SJSA1 (cell line): ENCODE data around the gene AQP1. TPM values are rescaled to one million over a fixed set of nuclear protein-coding genes. Genes with fewer than 3 reads are reported as not detected.
A peak's percentile ranks its signal among the peaks of the same experiment; 100 is the strongest.

Experiments
- DNase-seq, 2 experiments: peaks; one replicate each; pipeline ENCODE4 v3.0.0-alpha.2; 2015 to 2020; ENCODE audit warnings: low spot score in 2 of 2, low read depth in 1 of 2
- H3K27ac ChIP-seq: fragments of 250-450 bp; sonication (Bioruptor Pico); 2 replicates; pipeline ENCODE4 v1.5.1; 2020; ENCODE audit warnings: mild to moderate bottlenecking, moderate library complexity
- H3K27me3 ChIP-seq: fragments of 250-450 bp; sonication (Bioruptor Pico); replicated peaks from 2 replicates; pipeline ENCODE4 v1.5.1; 2020; ENCODE audit warnings: mild to moderate bottlenecking, moderate library complexity
- H3K36me3 ChIP-seq: fragments of 250-450 bp; sonication (Bioruptor Pico); 2 replicates; pipeline ENCODE4 v1.5.1; 2020; ENCODE audit warnings: mild to moderate bottlenecking
- H3K4me1 ChIP-seq: fragments of 250-450 bp; sonication (Bioruptor Pico); replicated peaks from 2 replicates; pipeline ENCODE4 v1.6.1; 2021; ENCODE audit warnings: mild to moderate bottlenecking
- H3K4me3 ChIP-seq: fragments of 250-450 bp; sonication (Bioruptor Pico); 2 replicates; pipeline ENCODE4 v1.5.1; 2020; ENCODE audit warnings: mild to moderate bottlenecking
- H3K9me3 ChIP-seq: fragments of 250-450 bp; sonication (Bioruptor Pico); replicated peaks from 2 replicates; pipeline ENCODE4 v1.5.1; 2020; ENCODE audit warnings: mild to moderate bottlenecking
- total RNA-seq: library from RNA; depleted of rRNA; stranded (reverse); fragments of >200 nt; shearing (Covaris generic); gene quantifications from 2 replicates; pipeline ENCODE4 v1.2.3, GENCODE V29; 2014

Gene AQP1
- total RNA-seq, 1 experiment from 2014 or later, result 0.18 TPM

DNA sequence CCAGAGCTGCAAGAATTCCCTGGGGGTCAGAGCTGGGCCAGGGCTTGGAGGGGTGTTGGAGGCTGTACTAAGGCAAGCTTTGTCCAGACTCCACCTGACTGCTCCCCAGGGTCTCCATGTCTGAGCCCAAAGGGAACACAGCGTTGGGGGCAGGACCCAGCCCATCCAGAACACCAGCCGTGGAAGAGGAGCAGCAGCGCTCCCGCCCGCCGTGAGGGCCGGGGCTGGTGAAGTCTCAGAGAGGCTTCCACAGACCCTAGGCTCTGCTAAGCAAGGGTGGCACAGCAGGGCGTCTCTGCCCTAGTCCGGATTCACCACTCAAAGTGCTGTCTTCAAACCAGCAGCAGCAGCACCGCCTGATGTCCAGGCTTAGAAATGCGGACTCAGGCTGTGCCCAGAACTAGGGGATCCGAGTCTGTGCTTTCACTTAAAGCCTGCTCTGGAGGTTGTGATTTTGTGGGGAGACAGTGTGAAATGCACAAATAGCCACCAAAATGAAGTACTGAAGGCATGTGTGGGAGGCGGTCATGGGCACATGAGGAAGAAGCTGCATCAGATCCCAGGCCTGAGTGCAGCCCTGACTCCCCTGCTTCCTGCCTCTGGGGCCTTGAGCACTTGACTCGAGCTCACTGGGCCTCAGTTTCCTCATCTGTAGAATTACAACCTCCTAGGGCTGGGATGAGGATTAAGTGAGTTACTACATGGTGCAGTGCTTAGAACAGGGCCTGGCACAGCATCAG is 16.6 kb upstream of the AQP1 start:
- Histone ChIP-seq H3K27ac (no peak overlapping the region), H3K9me3 (no peaks in the 10 kb centered on the region), H3K36me3 (no peaks in the 10 kb centered on the region), H3K4me3 (no peak overlapping the region), H3K27me3 (peaks cover 3% of the 10 kb centered on the region; the same call in 1 of the 2 replicates), H3K4me1 (peaks cover 9% of the 10 kb centered on the region)
- DNase-seq, result no peak

DNA sequence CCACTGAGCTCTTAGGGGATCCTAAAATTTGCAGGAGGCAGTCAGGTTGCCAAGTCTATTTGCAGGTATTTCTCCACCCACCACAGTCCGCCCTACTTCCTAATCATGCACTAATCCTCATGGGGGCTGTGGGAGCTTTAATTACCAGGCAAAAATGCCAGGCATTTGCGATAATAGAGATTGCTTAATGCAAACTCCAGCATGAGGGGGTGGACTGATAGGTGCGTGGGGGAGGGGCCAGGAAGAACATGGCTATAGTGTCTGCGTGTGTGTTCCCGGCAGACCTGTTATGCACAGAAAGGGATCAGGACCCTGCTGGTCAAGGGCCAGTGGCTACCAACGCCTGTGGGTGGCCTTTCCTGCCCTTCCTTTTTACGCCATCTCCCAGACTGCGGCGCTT is 15.6 kb upstream of the AQP1 start:
- Histone ChIP-seq H3K4me3 (no peak overlapping the region), H3K4me1 (peaks cover 19% of the 10 kb centered on the region), H3K9me3 (no peaks in the 10 kb centered on the region), H3K36me3 (no peaks in the 10 kb centered on the region), H3K27ac (no peak overlapping the region), H3K27me3 (no peaks in the 10 kb centered on the region)
- DNase-seq, result no peak

- H3K4me1 ChIP-seq, result peaks cover 22% of the 10 kb centered on the region
- H3K27ac ChIP-seq, result no peak overlapping the region
- DNase-seq, result no peak
- no peaks in the 10 kb centered on the region for H3K27me3 ChIP-seq
- no peaks in the 10 kb centered on the region for H3K9me3 ChIP-seq
- no peaks in the 10 kb centered on the region for H3K36me3 ChIP-seq
- H3K4me3 ChIP-seq, result no peak overlapping the region
These were observed 14.6 kb upstream of the AQP1 start for GRCh38 chr7:30896783-30897637.

DNA sequence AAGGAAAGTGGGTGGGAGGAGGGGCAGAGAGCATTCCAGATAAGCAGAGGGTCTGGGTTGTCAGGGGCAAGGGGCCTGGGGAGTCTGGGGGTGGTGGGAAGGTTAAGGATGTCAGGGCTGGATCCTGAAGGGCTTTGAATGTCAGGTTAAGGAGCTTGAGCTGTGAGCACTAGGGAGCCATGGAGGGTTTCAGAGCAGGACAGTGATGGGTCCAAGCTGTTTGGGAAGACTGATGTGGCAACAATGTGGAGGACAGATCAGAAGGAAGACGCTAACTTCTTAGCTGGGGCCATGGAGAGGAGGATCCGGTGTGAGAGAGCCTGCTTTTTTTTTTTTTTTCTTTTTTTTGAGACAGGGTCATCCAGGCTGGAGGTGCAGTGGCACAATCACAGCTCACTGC is 13.9 kb upstream of the AQP1 start:
- no peaks in the 10 kb centered on the region for H3K27me3 ChIP-seq
- H3K27ac ChIP-seq, result no peak overlapping the region
- no peaks in the 10 kb centered on the region for H3K36me3 ChIP-seq
- H3K4me1 ChIP-seq, result peaks cover 22% of the 10 kb centered on the region
- no peak for DNase-seq
- H3K4me3 ChIP-seq, result no peak overlapping the region
- no peaks in the 10 kb centered on the region for H3K9me3 ChIP-seq

DNA sequence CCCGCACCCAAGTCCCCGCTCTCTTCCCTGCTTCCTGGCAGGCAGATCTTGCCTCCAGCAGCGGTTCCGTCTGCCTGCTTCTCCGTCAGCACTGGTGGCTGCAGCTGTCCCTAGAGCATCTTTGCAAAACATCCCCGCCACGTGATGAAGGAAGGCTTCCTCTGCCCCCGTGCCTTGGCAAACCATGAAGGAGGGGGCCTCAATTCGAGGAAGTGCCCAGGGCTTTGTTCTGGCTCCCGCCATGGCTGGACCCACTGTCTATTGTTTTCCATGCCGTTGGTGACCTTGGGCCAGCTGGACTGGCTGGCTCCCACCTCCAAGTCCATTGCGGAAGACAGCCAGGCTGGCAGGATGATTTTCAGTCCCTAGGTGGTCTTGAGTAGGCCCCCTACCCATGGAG is 13.2 kb upstream of the AQP1 start:
- Histone ChIP-seq H3K9me3 (no peaks in the 10 kb centered on the region), H3K27ac (no peak overlapping the region), H3K27me3 (no peaks in the 10 kb centered on the region), H3K36me3 (no peaks in the 10 kb centered on the region), H3K4me1 (peaks cover 22% of the 10 kb centered on the region), H3K4me3 (no peak overlapping the region)
- no peak for DNase-seq

DNA sequence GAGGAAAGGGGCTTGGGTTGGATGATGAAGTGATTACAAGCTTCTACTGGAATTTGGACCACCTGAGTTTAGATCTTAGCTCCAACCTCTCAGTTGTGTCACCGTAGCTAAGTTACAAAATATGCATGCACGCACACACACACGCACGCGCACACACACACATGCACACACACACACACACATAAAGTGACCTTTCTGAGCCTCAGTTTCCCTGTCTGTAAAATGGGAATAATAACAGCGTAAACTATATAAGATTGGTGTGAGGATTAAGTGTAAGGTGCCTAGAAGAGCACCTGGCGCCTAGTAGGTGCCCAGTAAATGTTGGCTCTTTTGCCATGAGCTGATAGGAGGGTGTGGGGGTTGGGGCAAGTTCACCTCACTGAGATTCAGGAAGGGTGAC is 12.6 kb upstream of the AQP1 start:
- Histone ChIP-seq H3K27ac (no peak overlapping the region), H3K36me3 (no peaks in the 10 kb centered on the region), H3K9me3 (no peaks in the 10 kb centered on the region), H3K4me3 (no peak overlapping the region), H3K4me1 (peaks cover 22% of the 10 kb centered on the region), H3K27me3 (no peaks in the 10 kb centered on the region)
- no peak for DNase-seq

GRCh38 chr7:30899630-30900029 is 12.0 kb upstream of the AQP1 start:
- Histone ChIP-seq H3K4me1 (peaks cover 22% of the 10 kb centered on the region), H3K4me3 (no peak overlapping the region), H3K9me3 (no peaks in the 10 kb centered on the region), H3K27me3 (no peaks in the 10 kb centered on the region), H3K27ac (peak overlapping the region; percentile 38; the same call in 1 of the 2 replicates), H3K36me3 (no peaks in the 10 kb centered on the region)
- DNase-seq, result no peak

GRCh38 chr7:30900053-30900452 is 11.6 kb upstream of the AQP1 start:
- H3K4me1 ChIP-seq, result peaks cover 22% of the 10 kb centered on the region
- no peaks in the 10 kb centered on the region for H3K27me3 ChIP-seq
- H3K36me3 ChIP-seq, result no peaks in the 10 kb centered on the region
- no peaks in the 10 kb centered on the region for H3K9me3 ChIP-seq
- peak overlapping the region; percentile 38 for H3K27ac ChIP-seq
- no peak overlapping the region for H3K4me3 ChIP-seq
- DNase-seq, result peak; percentile 70 to 72

DNA sequence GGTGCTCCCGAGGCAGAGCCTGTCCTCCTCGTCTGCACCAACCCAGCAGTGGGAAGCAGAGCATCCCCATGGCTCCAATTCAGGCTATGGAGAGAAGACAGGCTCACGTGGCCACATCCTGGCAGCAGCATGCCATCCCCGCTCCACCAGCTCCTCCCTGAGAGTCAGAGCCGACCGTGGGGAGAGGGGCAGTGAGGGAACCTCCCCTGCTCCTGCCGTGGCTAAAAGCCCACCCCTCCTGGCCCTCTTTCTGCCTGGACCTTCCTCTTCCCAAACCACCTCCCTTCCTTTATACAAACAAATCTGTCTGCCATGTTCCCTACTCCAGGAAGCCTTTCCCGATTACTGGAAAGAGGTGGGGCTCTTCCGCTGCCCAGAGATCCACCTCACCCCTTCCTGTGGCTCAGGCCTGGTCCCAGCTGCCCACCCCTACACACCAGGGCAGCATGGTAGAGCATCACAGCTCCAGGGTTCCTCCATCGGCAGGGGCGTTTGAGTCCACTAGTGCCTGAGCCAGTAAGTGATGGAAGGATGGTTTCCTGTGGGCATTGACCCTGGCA is 10.8 kb upstream of the AQP1 start:
- no peak overlapping the region for H3K4me3 ChIP-seq
- no peak for DNase-seq
- no peaks in the 10 kb centered on the region for H3K36me3 ChIP-seq
- H3K27me3 ChIP-seq, result no peaks in the 10 kb centered on the region
- H3K4me1 ChIP-seq, result peaks cover 25% of the 10 kb centered on the region
- H3K9me3 ChIP-seq, result no peaks in the 10 kb centered on the region
- H3K27ac ChIP-seq, result no peak overlapping the region

DNA sequence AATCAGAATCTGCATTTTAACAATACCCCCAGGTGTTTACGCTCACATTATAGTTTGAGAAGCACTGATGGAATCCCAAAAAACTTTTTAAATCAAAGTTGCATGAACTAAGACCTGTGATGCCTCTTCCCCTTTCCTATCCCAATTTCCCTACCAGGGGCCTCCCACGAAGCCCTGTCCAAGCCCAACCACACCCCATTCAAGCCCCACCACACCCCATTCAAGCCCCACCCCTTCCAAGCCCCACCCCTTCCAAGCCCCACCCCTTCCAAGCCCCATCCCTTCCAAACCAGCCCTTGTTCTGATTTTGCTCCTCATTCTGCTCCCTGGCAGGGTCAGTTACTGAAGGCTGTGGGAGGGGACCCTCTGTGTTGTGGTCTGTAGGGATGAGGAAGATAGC is 9.8 kb upstream of the AQP1 start:
- DNase-seq, result no peak
- H3K4me3 ChIP-seq, result no peak overlapping the region
- H3K4me1 ChIP-seq, result peaks cover 32% of the 10 kb centered on the region
- H3K9me3 ChIP-seq, result no peaks in the 10 kb centered on the region
- no peaks in the 10 kb centered on the region for H3K27me3 ChIP-seq
- no peak overlapping the region for H3K27ac ChIP-seq
- H3K36me3 ChIP-seq, result no peaks in the 10 kb centered on the region

DNA sequence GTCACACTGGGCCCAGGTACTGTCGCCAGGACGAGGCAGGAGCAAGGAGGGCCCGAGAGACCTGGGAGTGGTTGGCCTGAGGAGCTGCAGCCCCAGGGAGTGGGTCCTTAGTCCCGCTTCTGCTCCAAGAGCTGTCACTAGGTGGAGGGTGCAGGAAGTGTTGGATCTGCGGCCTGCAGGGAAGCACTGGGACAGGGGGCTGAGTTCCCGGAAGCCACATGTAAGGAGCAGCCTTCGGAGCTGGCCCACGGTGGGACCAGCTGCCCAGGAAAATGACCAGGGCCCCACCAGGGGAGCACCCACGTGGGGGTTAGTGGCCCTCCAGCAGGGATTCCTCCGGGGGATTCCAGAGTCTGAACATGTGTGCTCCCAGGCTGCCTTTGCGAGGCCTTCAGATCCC is 9.2 kb upstream of the AQP1 start:
- Histone ChIP-seq H3K4me1 (peaks cover 35% of the 10 kb centered on the region), H3K36me3 (no peaks in the 10 kb centered on the region), H3K4me3 (no peak overlapping the region), H3K9me3 (no peaks in the 10 kb centered on the region), H3K27ac (no peak overlapping the region), H3K27me3 (no peaks in the 10 kb centered on the region)
- no peak for DNase-seq

GRCh38 chr7:30903146-30903545 is 8.5 kb upstream of the AQP1 start:
- no peak overlapping the region for H3K4me3 ChIP-seq
- no peak for DNase-seq
- no peaks in the 10 kb centered on the region for H3K36me3 ChIP-seq
- no peaks in the 10 kb centered on the region for H3K27me3 ChIP-seq
- no peak overlapping the region for H3K27ac ChIP-seq
- H3K4me1 ChIP-seq, result peaks cover 35% of the 10 kb centered on the region
- no peaks in the 10 kb centered on the region for H3K9me3 ChIP-seq

- H3K9me3 ChIP-seq, result no peaks in the 10 kb centered on the region
- no peaks in the 10 kb centered on the region for H3K27me3 ChIP-seq
- no peaks in the 10 kb centered on the region for H3K36me3 ChIP-seq
- H3K27ac ChIP-seq, result no peak overlapping the region
- no peak for DNase-seq
- H3K4me3 ChIP-seq, result no peak overlapping the region
- H3K4me1 ChIP-seq, result peaks cover 30% of the 10 kb centered on the region
These were observed 7.1 kb upstream of the AQP1 start for GRCh38 chr7:30904561-30904960.
